GM18517 (cell line): ENCODE measurements around the gene SERINC5.
"Not testable (repeated sequence)": the region's sequence is repeated elsewhere in the genome, so short reads cannot be mapped to it uniquely, and the experiment has no call there.

Source experiments
- ATAC-seq: cut with Tn5 transposase; IDR thresholded peaks from one replicate; pipeline ENCODE4 v1.9.1; 2021; ENCODE audit warnings: mild to moderate bottlenecking, moderate library complexity; ENCODE audit not compliant: unreplicated experiment

The SERINC5 gene

DNA sequence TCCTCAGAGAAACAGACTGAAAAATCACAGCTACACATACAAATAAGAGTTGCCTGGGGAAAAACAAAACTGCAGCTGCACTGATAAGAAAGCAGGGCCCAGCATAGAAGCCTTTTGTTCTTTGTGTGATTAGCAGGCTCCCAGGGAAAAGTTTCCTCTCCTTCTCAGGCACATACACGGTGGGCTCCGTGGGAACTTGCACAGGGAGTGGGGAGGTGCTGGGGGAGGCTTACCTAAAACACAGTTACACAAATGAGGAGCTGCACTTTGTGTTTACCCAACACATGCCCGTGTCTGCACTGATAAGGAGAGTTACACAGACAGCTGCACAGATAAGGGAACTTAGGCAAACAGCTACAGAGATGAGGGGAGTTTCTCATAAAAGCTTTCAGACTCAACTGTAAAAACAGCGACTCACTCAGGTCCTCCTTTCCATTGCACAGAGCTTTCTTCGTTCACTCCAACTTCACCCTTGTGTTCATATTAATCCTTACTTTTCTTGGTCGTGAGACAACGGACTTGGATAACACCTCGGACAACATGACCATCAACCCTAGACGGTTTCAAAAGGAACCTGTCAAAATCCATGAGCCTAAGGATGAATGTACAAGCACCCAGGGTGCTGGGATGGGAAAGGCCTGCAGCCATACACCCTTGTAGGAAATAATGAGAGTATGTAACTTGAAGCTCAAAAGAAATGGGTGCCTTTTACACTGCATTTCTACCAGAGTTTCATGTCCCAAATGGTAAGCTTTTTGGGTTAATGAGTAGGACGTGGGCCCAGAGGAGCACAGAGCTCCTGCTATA, 50.8 kb downstream of the SERINC5 start:
- ATAC-seq, result no peak

- ATAC-seq, result not testable (repeated sequence)
Measured at GRCh38 chr5:80201763-80202162, 54.1 kb downstream of the SERINC5 start.

- no peak for ATAC-seq
Measured at GRCh38 chr5:80198920-80199319, 56.9 kb downstream of the SERINC5 start.

DNA sequence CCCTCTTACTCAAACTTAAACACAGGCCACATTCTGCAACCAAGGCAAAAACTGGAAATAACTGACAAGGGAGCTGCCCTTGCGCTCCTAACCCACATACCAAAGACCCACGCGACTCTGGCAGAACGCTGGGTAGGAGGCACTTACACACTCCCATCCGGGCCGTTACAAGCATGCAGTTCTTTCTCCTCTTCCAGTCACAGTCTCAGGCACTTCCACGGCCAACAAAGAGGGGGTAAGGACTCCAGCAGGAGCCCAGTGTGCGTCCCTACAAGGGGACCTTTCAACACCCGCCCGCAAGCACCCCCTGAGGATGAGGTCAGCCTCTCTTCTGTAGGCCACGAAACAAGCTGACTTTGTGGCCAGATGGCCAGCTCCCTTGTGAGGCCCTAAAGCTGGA, 57.4 kb downstream of the SERINC5 start:
- ATAC-seq, result no peak

DNA sequence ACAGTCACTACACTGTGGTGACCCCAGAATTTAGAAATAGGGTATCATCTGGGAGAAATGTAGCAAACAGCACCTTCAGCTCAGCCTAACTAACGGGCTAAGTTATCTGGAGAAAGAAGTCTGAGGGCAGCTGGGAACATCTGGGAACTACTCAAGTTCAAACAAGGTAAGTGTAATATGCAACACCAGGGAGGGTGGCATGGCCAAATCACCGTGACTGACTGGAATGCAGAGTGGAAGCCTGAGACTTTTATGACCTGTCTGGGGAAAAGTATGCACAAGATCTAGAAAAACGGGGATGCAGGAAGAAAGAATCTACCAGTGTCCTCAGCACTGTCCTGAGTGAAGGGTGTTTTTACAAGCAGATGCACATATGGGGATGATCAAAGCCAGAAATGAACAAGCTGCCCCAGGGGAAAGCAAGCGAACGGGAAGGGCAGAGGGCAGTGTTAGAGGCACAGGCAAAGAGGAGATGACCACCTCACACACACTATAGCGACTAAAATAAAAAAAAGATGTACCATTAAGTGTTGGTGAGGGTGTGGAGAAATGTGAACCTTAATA, 59.9 kb downstream of the SERINC5 start:
- no peak for ATAC-seq

DNA sequence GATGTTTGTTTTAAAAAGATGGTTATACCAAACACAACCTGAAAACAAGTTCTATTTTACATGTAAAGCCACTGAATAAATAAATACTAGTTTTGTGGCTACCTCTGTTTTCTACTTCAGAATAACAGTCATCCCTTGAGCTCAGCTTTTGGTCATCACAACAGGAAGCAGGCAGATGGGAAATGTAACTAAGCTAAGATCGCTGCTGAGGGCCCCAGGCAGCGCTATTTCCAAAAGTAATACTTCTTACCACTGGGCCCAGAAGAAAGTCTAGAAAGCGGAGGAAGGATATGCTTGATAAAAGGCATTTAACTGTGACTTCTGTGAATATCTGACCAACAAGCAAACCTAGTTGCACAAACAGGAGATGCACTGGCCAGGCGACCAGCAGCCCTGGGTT, 61.4 kb downstream of the SERINC5 start:
- no peak for ATAC-seq

DNA sequence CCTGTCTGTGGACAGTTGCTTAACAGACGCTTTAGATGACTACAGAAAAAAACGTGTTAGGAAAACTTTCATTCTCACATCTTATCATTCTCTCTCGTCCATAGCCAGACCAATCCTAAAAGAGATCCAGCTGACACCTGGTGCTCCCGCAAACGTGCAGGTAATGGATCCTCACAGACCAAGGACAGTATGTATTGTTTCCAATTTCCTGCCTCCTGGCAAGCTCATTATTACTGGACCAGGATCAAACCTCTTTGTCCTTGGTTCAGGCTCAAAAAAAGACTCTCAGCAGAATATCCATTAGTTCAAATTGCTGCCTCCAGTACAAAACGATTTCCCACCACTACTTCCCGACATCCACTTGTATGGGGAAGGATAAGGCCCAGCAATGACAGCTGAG, 62.4 kb downstream of the SERINC5 start:
- ATAC-seq, result no peak

DNA sequence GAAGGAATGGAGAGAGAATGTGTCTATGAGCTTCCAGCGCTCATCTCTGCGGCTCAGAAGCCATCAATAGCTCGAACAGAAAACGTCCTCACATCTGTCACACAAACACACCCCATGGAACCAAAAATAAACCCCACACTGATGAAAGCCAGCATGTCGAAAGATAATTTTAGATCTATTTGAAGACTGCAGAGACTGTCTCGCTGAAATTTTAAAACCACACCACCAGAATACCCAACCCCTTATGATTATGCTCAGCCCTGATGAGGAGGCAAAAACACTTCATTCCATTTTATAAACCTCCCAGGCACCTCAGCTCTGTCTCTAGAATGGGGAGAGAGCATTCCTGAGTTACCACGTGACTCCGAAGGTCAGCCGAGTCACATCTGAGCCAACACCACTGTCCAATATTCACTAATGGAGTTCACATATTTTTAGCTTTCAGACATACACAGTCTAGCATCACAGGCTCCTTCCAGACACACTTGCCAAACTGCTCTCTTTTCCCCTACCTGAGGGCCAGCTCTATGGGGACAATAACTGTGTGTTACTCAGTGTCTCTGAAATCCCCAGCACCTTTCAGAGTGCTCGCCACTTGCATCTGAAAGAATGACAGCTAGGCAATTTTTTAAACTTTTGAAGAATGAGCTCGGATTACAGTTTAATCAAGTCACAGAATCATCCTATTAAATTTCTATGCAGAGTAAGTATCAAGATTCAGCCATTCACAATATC, 63.2 kb downstream of the SERINC5 start:
- ATAC-seq, result no peak

- ATAC-seq, result no peak
Measured at GRCh38 chr5:80191991-80192398, 63.9 kb downstream of the SERINC5 start.

DNA sequence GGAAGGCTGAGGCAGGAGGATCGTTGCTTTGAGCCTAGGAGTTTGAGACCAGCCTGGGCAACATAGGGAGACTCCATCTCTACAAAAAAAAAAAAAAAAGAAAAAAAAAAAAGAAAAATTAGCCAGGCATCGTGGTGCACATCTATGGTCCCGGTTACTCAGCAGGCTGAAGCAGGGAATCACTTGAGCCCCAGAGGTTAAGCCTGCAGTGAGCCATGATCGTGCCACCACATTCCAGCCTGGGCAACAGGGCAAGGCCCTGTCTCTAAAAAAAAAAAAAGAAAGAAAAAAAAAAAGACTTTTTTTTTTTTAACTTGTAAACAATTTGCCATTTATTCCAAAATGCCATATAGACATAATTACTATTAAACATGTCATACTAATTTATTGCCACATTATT, 64.5 kb downstream of the SERINC5 start:
- no peak for ATAC-seq

DNA sequence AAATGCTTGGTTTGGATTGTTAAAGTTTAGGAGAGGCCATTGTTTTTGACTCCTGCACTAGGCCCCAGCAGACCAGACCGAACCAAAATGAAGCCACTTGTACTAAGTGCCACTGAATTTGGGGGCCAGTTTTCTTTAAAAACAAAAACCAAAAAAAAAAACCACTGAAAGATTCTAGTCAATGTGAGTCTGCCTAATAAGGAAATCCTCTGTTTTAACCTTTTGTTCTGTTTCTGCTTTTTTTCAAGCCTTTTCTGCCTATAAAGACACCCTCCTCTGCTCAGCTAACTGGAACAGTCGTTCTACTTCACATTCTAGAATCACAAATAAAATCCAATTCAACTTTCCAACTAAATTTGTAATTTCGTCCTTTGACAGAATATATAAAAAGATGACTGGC, 64.9 kb downstream of the SERINC5 start:
- ATAC-seq, result no peak

DNA sequence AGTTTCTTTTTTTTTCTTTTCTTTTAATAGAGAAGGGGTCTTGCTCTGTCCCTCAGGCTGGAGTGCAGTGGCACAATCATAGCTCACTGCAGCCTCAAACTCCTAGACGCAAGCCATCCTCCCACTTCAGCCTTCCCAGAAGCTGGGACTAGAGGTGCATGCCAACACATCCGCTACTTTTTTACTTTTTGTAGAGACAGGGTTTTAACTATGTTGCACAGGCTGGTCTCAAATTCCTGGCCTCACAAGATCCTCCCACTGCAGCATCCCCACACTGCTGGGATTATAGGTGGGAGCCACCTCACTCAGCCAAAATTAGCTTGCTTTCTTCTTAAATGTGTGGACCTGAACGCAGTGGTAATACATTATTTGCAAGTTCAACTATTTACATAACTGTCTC, 66.1 kb downstream of the SERINC5 start:
- no peak for ATAC-seq

DNA sequence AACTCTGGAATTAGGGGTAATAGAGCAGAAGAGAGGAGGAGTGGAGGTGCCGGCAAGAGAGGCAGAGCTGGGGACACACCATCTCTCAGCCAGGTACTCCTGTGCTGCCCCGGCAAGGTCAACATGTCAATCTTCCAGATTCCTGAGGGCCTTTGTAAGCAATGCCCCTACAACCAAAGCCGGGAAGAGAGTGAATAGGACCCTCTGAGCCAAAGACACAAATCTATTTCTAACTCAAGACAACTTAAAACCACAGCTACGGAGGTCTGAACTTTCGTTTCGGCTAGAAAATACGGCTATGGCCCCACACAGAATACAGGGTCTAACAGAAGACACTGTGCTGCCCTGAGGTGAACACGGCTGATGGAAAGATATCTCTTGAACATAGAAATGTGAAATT, 66.6 kb downstream of the SERINC5 start:
- no peak for ATAC-seq

- ATAC-seq, result no peak
Measured at GRCh38 chr5:80187421-80188090, 68.3 kb downstream of the SERINC5 start.

- ATAC-seq, result not testable (repeated sequence)
Measured at GRCh38 chr5:80185535-80185934, 70.3 kb downstream of the SERINC5 start.

- no peak for ATAC-seq
Measured at GRCh38 chr5:80185095-80185494, 70.8 kb downstream of the SERINC5 start.

DNA sequence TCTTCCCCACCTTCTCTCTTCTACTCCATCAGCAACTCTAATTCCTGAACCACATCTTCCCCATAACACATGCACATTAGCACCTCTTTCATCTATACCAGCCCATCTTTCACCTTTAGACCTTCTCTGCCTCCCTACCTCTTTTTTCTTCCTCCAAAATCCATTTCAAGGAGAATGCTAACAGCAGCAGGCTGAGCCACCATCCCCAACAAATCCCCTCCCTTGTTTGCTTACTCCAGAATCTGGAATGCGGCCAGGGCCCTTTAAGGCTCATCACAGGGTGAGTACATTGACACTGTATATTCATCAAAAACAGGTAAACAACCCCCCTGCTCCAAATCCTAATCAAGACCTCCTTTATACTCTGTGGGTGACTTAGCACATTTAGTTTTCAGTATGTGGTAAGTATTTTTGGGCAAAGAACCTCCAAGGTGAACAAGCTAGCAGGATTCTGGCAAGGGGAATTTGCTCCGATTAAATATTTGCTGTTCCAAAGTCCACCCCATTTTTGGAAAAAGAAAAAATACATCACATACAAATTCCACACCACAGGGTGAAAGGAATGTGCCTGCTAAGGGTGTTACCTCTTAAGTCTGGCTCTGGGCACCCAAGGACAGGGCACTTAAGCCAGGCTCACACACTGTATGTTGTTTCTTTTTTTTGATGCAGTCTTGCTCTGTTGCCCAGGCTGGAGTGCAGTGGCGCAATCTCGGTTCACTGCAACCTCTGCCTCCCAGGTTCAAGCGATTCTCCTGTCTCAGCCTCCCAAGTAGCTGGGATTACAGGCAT, 71.4 kb downstream of the SERINC5 start:
- no peak for ATAC-seq

DNA sequence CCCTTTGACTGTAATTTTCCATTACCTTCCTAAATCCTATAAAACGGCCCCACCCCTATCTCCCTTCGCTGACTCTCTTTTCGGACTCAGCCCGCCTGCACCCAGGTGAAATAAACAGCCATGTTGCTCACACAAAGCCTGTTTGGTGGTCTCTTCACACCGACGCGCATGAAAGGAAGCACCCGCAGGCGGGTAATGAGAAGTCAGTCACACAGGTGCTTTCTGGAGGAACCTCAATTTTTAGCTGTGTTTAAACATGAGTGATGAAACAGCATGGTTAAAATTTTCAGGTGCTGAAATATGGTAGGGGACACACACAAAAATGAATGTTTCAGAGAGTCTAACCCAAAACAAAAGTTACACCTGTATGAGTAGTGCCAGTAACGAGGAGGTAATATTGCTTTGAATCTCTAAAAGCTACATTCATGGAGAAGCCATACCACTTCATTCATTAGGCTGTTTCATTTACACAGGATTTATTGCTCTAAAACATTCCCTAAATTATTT, 72.1 kb downstream of the SERINC5 start:
- ATAC-seq, result not testable (repeated sequence)

DNA sequence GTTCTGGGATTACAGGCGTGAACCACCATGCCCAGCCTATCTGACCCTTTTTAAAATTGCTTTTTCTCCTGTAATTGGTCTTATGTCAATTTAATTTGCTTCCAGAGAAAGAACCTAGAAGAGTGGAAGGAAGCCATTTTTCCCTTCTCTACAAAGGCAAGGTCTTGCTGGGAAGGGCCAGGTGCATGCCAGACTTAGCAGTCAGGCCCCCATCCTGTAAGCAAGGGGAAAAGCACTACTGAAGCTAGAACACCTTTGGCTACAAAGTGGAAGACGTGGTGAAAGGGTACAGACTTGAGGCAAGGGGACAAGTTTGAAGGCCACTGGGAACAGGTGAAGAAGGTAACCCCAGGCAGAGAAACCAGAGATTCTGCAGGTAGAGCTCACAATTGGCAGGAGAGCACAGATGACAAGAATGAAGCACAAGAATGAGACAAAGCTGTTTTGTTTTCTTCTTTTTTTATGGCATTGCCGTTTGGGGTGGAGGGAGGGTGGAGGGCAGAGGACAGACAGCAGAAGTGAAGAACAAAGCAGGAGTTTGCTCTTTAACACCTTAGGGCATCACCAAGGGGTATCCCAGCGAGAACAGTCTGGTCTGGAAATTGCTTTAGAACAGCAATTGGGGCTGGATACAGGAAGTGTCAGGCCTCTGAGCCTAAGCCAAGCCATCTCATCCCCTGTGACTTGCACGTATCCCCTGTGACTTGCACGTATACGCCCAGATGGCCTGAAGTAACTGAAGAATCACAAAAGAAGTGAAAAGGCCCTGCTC, 72.9 kb downstream of the SERINC5 start:
- ATAC-seq, result no peak
